NOMO-1 treated with dmso at 0.1 percent for 144 hours (cell line): ENCODE data around the gene BARX1.
"Not testable (repeated sequence)": the region's sequence is repeated elsewhere in the genome, so short reads cannot be mapped to it uniquely, and the experiment has no call there.

ENCODE experiments used
- DNase-seq: peaks from one replicate; lab custom pipeline; 2025; ENCODE audit not compliant: unreplicated experiment; lab: John Stamatoyannopoulos, UW

The BARX1 gene

DNA sequence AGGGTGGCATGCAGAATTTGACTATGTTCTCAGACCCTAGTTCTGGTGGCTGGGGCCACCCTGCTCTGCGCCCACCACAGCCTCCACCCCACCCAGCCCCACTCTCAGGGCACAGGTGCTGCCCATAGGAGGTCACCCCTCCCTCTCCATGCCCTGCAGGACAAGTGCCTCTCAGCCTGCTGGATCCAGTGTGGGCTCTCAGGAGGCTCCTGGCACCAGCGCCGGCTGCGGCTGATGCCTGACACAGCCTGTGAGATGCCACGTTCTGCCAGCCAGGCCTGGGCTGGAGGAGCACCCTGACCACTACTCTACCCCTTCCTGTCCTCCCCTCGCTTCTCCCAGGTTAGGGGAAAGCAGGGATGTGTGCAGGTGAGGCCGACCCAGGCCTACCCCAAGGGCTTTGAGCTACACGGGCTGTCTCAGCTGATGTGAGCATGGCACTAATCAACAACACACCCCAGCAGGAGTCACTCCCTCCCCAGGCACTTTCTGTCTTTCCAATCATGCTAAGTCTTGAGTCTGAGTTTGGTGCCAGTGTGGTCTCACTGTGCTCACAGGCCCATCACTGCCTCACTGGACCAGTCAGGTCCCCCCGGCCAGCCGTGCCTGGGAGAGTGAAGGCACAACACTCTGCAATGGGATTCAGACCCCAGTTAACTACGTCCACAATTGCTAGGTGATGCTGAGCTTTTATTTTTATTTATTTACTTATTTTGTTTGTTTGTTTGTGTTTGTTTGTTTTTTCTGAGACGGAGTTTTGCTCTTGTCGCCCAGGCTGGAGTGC lies 12.1 kb upstream of the BARX1 start:
- no peak for DNase-seq

DNA sequence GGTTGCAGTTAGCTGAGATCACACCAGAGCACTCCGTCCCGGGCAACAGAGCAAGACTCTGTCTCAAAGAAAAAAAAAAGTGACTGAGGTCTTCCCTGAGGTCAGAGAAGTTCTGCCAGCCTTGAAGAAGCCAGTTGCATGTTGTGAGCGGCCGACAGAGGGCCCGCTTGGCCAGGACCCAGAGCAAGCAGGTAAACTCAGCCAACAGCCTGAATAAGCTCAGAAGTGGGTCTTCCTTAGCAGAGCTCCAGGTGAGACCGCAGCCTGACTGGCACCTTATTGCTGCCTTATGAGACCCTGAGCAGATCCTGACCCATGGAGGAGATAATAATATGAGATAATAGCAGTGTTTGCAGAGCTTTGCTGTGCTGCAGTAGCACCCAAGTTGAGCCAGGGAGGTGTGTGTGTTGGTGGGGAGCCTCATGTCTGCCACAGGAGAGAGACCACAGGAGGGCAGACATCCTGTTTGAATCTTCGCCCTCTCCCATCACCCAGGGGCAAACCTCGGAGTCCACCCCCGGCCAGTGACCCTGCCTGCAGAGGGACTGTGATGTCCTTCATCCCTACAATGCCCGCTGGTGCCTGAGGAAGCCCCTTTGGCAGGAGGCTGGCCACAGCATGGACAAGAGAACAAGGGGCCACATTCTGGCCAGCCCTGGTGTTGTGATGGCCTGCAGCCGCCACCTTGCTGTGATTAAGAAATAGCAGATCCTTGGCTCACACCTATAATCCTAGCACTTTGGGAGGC lies 10.8 kb upstream of the BARX1 start:
- no peak for DNase-seq

DNA sequence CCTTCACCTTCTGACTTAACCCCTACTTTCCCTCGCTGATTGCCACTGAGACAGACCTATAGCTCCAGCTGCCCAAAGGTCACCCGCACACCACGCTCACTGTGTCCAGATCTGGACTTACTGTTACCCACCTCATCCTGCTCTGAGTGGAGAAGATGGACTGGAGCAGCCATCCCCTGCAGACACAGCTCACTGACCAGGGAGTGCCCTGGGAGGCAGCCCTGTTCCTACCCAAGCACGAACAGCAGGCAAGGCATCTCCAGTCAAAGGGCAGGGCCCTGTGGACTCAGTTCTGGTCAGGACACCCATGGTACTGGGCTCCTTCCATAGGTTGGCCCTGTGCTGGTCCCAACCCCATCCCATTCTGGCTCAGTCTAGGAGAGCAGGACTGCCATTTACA lies 9.5 kb upstream of the BARX1 start:
- DNase-seq = no peak

DNA sequence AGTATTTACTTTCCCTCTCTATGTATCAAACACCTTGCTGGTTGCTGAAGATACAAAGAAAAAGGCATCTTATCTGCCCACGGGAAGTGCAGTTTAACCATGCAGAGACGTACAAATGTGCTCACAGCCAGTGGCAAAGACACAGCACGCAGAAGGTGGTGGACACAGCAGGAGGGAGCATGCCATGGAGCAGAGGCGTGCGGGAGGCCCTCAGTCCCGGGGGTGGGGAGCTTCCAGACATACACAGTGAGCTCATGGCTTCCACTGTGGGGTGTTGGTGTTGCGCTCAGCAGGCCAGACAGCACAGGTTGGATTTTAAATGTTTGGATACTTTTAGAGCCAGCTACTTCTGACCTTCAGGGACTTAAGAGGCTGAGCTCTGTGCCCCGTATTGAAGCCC lies 8.8 kb upstream of the BARX1 start:
- DNase-seq = no peak

DNA sequence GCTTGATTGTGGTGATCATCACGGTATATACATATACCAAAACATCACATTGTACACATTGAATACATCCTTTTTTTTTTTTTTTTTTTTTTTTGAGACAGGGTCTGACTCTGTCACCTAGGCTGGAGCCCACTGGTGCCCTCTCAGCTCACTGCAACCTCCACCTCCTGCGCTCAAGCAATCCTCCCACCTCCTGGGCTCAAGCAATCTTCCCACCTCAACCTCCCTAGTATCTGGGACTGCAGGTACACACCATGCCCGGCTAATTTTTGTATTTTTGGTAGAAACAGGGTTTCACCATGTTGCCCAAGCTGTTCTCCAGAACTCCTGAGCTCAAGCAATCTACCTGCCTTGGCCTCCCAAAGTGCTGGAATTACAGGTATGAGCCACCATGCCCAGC lies 8.3 kb upstream of the BARX1 start:
- DNase-seq = not testable (repeated sequence)

DNA sequence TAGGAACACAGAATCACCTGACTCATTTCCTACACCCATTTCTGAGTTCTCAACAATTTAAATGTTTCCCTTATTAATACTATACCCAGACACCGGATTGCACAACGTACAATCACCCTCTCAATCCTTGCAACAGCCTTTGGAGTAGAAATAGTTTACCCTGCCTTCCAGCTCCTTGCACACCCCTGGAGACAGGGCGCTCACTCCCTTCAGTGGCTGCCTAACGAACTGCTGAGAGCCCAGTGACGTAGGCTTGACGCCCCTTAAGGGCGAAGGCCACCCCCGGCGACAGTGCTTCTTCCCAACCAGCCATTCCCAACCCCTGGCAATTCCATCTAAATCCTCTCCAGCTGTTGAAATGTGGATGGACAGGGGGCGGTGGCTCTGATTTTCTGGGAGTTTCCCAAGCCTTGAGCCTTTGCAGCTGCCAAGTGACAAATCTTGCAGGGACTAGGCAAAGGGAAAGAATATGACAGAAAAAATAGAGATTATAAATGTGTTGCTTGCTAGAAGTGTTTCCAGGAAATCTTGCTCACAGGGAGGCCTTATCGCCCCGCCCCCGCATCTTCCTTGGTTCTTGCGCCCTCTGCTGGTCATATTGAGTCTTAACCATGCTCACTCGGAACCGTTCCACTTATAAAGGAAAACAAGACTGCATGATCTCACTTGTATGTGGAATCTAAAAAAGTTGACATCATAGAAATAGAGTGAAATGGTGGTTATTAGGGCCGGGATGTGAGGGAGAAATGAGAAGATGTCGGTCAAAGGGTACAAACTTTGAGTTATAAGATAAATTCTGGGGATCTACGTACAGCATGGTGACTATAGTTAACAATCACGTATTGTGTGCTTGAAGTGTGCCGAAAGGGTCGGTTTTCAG lies 7.6 kb upstream of the BARX1 start:
- DNase-seq = peak; percentile 40

DNA sequence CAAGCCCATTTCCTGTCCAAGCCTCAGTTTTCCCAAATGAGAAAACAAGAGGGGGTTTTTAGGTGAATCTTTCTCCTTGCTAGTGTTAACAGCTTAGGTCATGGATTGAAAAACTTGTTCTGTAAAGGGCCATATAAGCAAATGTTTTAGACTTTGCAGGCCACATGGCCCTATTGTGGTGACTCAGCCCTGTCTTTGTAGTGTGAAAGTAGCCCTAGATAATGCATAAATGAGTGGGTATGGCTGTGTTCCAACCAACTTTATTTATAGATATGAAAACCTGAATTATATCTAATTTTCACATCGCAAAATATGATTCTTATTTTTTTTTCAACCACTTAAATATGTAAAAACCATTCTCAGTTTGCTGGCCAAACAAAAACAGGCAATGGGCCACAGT lies 6.9 kb upstream of the BARX1 start:
- DNase-seq = no peak

DNA sequence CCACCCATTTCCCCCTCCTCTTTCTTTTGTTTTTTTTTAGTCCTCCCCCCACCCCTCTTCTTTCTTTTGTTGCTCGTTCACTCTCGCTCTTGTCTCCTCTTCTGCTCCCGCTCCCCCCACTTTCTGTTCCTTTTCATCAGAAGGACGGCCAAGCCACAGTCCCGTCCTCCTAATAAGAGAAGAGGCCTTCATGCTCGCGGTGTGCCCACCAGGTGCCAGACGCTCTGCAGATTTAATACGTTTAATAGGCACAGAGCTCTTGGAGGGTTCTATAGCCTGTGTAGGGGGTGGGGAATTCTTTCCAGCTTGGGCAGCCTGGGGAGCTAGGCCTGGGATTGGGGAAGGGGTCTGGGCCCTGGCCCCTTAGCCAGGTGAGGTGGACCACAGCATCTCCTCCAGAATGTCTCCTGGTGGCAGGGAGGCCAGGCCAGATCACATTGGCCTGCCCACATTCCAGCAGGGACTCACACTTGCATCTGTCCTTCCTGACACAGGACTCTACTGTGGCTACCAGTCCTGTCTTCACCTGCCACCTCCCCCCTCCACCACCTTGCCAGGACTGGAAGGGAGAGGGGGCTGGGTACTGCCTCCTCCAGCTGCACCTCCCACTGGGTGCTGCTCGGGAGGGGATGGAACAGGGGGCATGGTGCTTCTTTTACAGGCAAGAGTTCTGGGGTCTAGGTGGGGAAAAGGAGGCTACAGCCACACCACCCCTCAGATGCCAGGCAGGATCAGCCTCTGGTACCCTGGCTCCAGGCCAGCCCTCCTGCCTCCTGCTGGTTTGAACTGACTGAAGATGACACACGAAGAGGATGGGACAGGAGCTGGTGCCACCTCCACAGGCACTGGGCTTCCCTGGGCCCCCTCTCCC lies 6.1 kb upstream of the BARX1 start:
- no peak for DNase-seq

DNA sequence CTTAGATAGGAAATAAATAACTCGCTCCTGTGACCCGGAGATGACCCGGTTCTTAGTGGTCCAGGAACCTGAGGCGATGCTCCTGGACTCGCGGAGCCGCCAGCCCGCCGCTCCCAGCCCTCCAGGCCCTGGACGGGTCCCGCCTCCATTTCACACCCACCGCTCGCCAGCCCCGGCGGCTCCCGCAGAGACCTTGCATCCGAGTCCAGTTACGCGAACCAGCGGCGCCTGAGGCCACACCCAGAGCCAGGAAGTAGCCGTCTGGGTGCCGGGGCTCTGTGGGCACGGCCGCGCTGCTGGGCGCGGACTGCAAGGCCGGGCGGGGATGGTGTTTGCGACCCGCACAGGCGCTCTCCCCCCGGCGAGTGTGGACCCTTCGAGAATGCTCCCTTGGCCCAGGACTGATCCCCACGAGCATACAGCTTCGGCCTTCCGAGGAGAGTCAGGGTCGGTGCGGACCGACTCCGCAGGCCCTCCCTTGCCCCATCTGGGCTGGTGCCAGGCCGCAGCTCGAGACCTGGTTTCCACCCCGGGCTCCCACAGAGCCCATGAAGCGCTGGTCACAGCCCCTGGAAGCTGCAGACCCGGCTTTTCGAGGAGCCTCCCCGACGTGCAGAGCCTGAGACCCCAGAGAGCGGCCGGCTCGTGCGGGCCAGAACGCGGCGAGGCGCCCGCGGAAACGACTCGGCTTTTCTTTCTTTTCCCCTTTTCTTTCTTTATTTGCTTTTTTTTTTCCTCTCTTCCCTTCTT lies 5.2 kb upstream of the BARX1 start:
- no peak for DNase-seq

DNA sequence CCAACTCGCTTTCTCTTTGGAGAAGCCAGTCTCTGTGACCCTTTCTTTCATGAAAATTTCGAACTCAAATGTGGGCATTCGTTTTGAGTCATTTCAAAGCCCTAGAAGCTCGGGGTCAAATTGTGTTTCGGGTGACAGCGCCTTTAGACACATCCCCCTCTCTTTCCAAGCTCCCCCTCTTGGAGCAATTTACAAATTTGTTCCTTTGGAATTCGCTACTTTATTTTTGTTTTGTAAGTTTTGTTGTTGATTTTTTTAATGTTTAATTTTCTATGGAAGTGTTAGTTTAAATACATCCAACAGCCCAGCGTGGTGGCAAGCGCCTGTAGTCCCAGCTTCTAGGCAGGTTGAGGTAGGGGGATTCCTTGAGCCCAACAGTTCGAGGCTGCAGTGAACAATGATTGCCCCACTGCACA lies 4.6 kb upstream of the BARX1 start:
- no peak for DNase-seq

DNA sequence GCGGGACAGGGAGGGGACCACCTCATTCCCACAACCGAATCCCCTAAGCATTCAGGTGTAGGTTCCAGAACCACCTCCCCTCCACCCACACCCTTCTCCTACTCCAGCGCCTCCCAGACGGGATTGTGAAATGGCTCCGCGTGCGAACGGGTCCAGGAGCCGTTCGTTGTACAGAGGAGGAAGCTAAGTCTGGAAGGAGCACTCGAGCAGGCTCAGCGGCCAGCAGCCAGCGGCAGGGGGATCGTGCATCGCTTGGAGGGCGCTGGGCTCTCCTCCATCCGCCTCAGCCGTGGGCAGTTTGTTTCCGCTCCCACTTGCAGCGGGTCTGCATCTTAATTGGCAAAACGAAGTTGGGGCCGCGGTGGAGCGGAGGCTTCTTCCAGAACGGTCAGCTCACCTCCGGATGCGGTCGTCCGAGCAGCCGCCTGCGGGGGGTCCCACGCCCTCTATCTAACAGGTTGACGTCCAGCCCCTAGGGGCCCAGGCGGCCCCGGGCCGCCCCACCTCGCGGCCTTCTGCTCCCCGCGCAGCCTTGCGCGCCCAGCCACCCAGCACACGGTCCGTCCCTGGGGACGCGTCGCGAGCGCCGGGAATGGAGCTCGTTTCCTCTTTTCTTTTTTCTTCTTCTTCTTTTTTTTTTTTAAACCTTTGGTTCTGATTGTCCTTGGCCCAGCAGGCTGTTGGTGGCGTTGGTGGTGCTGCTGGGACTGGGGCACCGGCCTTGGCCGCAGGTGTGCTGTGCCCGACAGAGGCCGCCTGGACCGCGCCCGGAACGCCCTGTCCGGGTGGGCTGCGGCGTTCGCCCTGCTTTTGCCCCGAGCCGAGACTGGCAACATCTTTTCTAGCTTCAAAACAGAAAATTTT lies 3.9 kb upstream of the BARX1 start:
- peak; percentile 30 for DNase-seq

DNA sequence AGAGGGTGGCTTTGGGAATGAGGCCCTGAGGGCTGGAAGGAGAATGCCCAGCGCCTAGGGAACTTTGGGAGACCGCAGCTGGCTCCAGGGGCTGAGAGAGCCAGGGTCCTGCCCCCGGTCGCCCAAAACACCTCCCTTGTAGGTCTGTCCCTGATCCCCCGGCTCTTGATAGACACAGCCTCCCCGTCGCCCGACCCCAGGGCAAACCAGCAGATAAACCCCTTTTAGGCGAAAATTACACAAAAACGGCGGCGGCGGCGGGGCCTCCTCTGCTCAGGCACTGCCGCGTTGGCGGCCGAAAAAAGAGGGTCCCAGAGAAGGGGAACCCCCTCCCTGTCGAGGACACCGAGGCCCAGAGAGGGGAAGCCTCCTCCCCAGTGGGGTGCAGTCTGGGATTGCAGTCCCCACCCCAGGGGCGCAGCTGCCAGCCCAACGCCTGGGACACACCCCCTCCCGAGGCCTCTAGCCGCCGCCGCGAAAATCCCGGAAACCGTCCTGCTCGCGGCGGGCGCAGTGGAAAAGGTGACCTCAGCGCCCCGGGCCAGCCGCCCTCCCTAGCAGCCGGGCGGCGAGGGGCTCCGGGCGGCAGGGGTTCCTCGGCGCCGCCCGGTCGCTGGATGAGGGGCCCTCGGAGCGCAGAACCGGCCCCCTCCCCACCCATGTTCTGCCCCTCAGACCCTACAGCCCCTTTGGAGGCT lies 3.1 kb upstream of the BARX1 start:
- no peak for DNase-seq

DNA sequence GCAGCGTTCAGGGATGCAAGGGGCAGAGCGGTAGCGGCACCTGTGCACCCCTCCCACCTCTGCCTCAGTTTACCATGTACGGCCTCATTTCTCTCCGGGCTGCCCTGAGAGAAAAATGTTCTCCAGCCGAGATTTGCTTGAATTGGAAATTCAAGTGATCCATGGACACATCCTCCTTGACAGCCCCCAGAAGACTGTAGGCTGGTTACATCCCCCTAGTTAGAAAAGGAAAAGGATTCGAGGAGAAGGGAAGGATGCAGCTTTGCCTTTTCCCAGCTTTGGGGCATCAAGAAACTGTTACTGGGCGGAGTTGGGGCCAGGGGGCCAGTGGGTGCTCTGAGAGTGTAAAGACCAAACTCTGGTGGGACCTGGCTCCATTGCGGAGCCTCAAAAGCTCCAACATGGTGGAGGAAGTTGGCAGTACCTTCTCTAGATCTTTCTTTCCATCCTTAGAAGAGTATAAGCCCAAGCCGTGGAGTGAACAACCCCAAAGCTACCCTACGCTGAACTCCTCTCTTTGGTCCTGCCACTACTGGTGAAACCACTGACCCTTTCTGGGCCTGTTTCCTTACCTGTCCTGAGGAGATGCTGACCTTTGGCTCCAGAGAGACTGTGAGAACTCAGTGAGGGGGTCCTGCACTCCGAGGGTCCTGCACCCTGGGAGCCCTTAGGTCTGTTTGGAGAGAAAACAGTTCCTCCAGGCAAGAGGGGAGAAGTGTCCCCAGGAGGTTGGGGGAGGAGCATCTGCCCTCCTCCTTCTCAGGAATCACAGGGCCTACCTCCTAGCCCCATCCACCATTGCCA lies 1.0 kb upstream of the BARX1 start:
- DNase-seq = no peak

DNA sequence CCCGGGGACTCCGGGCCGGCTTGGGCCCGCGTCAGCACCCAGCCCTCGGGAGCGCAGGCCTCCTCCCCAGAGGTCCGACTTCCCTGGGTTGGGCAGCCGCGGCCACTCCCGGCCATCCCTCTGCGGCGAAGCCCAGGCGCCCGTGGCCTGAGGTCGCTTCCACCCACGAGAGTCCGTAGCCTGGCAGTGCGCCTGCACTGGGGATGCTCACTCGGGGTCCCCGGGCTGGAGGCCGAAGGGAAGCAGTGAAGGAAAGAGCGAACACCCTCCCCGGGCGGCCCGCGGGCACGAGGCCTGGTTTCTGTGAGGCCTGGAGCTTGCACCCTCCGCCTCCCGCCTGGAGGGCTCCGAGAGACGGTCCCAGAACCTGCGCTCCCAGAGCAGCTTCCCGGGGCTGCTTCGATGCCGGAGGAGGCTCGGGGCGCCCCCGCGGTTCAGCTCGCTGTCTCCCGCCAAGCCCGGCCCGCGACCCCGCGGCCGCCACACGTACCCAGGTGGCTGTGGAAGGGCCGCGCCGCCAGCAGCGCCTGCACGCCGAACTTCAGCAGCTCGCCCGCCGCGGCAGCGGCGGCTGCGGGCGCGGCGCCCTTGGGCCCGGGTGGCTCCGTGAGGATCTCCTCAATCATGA lies 607 bp downstream of the BARX1 start:
- no peak for DNase-seq

DNA sequence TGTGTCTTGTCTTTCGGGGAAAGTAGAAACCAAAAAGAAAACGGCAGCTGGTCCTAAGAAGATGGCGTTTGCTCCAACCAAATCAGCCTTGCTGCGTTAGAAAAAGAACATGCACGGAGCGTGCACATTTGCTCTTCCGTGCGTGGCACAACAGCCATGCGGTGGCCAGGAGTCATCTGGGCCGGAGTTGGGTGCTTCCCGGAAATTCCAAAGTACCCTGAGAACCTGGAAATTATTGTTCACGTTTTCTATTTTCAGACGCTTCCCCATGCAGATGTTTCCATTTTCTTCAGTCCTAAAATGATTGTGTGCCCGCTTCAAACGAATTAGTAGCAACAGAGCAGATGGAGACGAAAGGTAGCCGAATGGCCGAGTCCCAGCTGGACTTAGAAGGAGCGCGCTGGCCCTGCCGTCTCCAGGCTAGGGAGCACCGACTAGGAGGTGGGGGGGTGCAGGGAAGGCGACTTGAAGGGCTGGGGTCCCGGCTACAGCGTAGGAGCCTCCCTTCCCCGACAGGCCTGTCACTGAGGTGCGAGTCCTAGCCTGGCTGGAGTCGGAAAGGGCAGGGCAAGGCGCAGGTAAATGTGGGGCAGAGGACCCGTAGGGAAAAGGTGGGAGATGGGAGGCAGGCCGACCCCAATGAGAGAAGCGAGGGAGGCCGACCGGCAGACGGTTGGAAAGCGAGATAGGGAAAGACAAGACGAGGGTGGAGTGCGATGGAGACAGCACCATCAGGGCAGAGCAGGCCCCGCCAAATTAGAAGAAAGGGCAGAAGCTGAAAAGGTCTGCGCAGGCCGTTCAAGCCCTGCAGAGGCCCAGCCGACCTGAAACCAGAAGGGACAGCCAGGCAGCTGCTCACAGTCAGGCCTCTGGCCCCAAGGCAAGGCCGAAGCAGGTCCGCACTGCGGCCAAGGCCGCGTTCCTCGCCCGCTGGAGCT lies 1.4 kb downstream of the BARX1 start:
- DNase-seq = no peak
